Heart right ventricle (tissue), 16 donors: ENCODE results near the gene DNAH3. TPM values are rescaled to one million over a fixed set of nuclear protein-coding genes. Genes with fewer than 3 reads are reported as not detected.

Experiments used
- ATAC-seq, 8 donors: fragments of 200-7000 bp; cut with Tn5 transposase; one replicate each; pipeline ENCODE4 v1.9.1; 2020; ENCODE audit warnings: mild to moderate bottlenecking in 8 of 8, moderate library complexity in 8 of 8, moderate number of reproducible peaks in 1 of 8
- DNase-seq, 2 donors: peaks; one replicate each; pipeline ENCODE4 v3.0.0-alpha.2; 2020
- H3K27ac ChIP-seq, 10 donors: fragments of 200-600 bp; sonication (generic) in 2 of 10; one replicate each; pipeline versions ENCODE4 v1.5.0 to v1.8.0; 2020 to 2022; ENCODE audit warnings: mild to moderate bottlenecking in 3 of 10
- H3K27me3 ChIP-seq, 7 donors: fragments of 200-600 bp; one replicate each; pipeline ENCODE4 v1.8.0; 2021 to 2022; ENCODE audit warnings: mild to moderate bottlenecking in 2 of 7
- H3K36me3 ChIP-seq, 9 donors: fragments of 200-600 bp; sonication (generic) in 1 of 9; one replicate each; pipeline versions ENCODE4 v1.5.0 to v1.8.0; 2020 to 2022; ENCODE audit warnings: mild to moderate bottlenecking in 2 of 9
- H3K4me1 ChIP-seq, 9 donors: fragments of 200-600 bp; sonication (generic) in 1 of 9; one replicate each; pipeline versions ENCODE4 v1.5.0 to v1.8.0; 2020 to 2022; ENCODE audit warnings: mild to moderate bottlenecking in 4 of 9
- H3K4me3 ChIP-seq, 10 donors: fragments of 200-600 bp; sonication (generic) in 2 of 10; one replicate each; pipeline versions ENCODE4 v1.5.0 to v1.8.0; 2020 to 2022; ENCODE audit warnings: mild to moderate bottlenecking in 7 of 10, moderate library complexity in 2 of 10
- H3K9me3 ChIP-seq, 11 donors: fragments of 200-600 bp in 10 of 11; sonication (generic) in 2 of 11; one replicate each; pipeline versions ENCODE4 v1.5.0 to v1.8.0; 2013 to 2022; ENCODE audit warnings: mild to moderate bottlenecking in 2 of 11, control low read depth in 1 of 11, moderate library complexity in 1 of 11
- WGBS, 2 donors: extraction: QIAGEN DNeasy Blood & Tissue Kit; methylation state at CpG; one replicate each; pipeline ENCODE4 v1.1.7; 2013; ENCODE audit warnings: inconsistent platforms in 1 of 2; 5-methylcytosine and 5-hydroxymethylcytosine counted together
- intact Hi-C, 10 donors: fragments of 100-400 bp; cut with DNase I; formaldehyde crosslinking; loops; one replicate each; pipeline versions ENCODE4 v1.11.1 to v1.14.2; 2022
- polyA plus RNA-seq, 2 donors: library from polyadenylated mRNA; stranded (reverse); fragments of 200-250 nt; gene quantifications; one replicate each; pipeline ENCODE4 v1.2.3, GENCODE V29; 2013
- total RNA-seq, 10 donors: library from RNA; stranded (reverse); fragmentation: NEBNext Ultra II Directional in 3 of 10; extraction: Animal tissue kit (Norgen Biotek cat#: 25700) in 3 of 10; gene quantifications; one replicate each; pipeline versions ENCODE4 v1.2.1 to v1.2.4, GENCODE V29; 2021 to 2023
- TF ChIP-seq, protein P1 (sequence below), 9 donors: fragments of 200-600 bp; sonication (generic) in 2 of 9; IDR thresholded peaks; one replicate each; pipeline versions ENCODE4 v1.5.0 to v1.8.0; 2021 to 2022; ENCODE audit warnings: antibody characterized with exemption in 9 of 9, mild to moderate bottlenecking in 5 of 9, moderate library complexity in 1 of 9
- donor health status: Arrhythmogenic right ventricular cardiomyopathy.
- donor health status: ischemic (EF 13 %, LVEDD 7.1; RV severe dilation, severe dysfunction).
- donor health status: healthy with polysubstance abuse.
- donor health status: DM: no; HTN: yes; CAD: no.
- donor health status: DM: no; HTN: no; CAD: no.
- donor health status: ischemic (EF 25% LVEDD 6.9; RV normal size, moderate dysfunction).
- donor health status: ischemic (EF 25% LVEDD 5.7; RV mildly dilated, moderate dysfunction).
- donor health status: healthy.
- donor health status: DM: yes; HTN: yes; CAD: no.
- donor health status: Ischemic cardiomyopathy.
- donor health status: ischemic (EF 35%, LVEDD 5.7; RV mildly dilated, moderate dysfunction).
- donor health status: nonischemic (EF 11% LVEDD 7.7; RV severe dilation, severe dysfunction).
- donor health status: DM: yes; HTN: yes; CAD: no.
- donor health status: PGD.
- donor health status: ischemic (EF 29% LVEDD 5.4; RV normal size, mild dysfunction).
- donor health status: nonischemic (EF 23%, LVEDD 6.1; RV moderate dilation, normal function).

The DNAH3 gene
- total and polyA plus RNA-seq, 12 donors: 0.39 to 3.7 (median 1.0) TPM; not detected in 1

- DNase-seq (no peak), ATAC-seq (no peak)
- Histone ChIP-seq H3K4me3 (no peak overlapping the region), H3K27me3 (no peaks in the 10 kb centered on the region), H3K36me3 (no peaks in the 10 kb centered on the region), H3K4me1 (no peaks in the 10 kb centered on the region), H3K9me3 (no peaks in the 10 kb centered on the region), H3K27ac (no peak overlapping the region)
- TF ChIP-seq, protein P1, sequence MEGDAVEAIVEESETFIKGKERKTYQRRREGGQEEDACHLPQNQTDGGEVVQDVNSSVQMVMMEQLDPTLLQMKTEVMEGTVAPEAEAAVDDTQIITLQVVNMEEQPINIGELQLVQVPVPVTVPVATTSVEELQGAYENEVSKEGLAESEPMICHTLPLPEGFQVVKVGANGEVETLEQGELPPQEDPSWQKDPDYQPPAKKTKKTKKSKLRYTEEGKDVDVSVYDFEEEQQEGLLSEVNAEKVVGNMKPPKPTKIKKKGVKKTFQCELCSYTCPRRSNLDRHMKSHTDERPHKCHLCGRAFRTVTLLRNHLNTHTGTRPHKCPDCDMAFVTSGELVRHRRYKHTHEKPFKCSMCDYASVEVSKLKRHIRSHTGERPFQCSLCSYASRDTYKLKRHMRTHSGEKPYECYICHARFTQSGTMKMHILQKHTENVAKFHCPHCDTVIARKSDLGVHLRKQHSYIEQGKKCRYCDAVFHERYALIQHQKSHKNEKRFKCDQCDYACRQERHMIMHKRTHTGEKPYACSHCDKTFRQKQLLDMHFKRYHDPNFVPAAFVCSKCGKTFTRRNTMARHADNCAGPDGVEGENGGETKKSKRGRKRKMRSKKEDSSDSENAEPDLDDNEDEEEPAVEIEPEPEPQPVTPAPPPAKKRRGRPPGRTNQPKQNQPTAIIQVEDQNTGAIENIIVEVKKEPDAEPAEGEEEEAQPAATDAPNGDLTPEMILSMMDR (IDR thresholded peaks at IDR 0.05): no peak
- intact Hi-C loops: no loop called here
- 78 to 82% methylated on average over 7 of the region's 7 CpGs for WGBS, 2 donors
These were observed 24.1 kb downstream of the DNAH3 start for GRCh38 chr16:21126518-21126917.

DNA sequence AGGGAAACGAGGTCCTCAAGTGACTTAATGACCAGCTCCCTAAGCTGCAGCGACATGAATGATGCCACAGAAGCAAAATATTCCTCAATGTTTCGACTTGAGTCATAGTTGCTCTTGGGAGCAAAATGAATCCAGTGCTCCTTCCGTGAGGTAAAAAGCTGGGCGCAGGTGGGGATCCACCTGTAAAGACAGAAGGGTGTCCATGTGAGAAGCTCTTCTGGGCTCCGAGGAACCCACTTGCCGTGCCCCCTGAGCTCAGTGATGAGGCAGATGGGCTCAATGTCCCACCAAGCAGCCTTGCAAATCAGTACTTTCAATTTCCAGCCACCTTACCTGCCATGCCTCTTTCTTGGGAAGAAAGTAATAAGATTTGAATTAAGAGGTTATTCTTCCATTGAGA lies 25.5 kb downstream of the DNAH3 start:
- H3K4me3 ChIP-seq: no peak overlapping the region
- ATAC-seq: no peak
- TF ChIP-seq, protein P1 (IDR thresholded peaks at IDR 0.05): no peak
- H3K4me1 ChIP-seq: no peaks in the 10 kb centered on the region
- intact Hi-C loops: no loop called here
- DNase-seq: no peak
- 94% methylated on average over 7 of the region's 7 CpGs for WGBS, 2 donors
- H3K27ac ChIP-seq: no peak overlapping the region
- no peaks in the 10 kb centered on the region for H3K36me3 ChIP-seq
- H3K27me3 ChIP-seq: no peaks in the 10 kb centered on the region
- H3K9me3 ChIP-seq: no peaks in the 10 kb centered on the region

GRCh38 chr16:21120976-21121520 lies 29.6 kb downstream of the DNAH3 start:
- TF ChIP-seq, protein P1 (IDR thresholded peaks at IDR 0.05): no peak
- Histone ChIP-seq H3K27ac (no peak overlapping the region), H3K27me3 (no peaks in the 10 kb centered on the region), H3K9me3 (no peaks in the 10 kb centered on the region), H3K4me3 (no peak overlapping the region), H3K36me3 (no peaks in the 10 kb centered on the region), H3K4me1 (peaks cover 0 to 6% (median 0%) of the 10 kb centered on the region in 9 donors)
- DNase-seq: no peak
- no peak for ATAC-seq
- intact Hi-C loops: no loop called here
- WGBS, 2 donors: 60 to 87% methylated on average over 2 of the region's 2 CpGs

- Histone ChIP-seq H3K9me3 (no peaks in the 10 kb centered on the region), H3K4me1 (peaks cover 0 to 7% (median 0%) of the 10 kb centered on the region in 9 donors), H3K4me3 (no peak overlapping the region), H3K27me3 (no peaks in the 10 kb centered on the region), H3K36me3 (no peaks in the 10 kb centered on the region), H3K27ac (no peak overlapping the region)
- WGBS, 2 donors: 77 to 91% methylated on average over 4 of the region's 4 CpGs
- intact Hi-C loops: no loop called here
- no peak for ATAC-seq
- DNase-seq: no peak
- TF ChIP-seq, protein P1 (IDR thresholded peaks at IDR 0.05): no peak
These were observed 33.1 kb downstream of the DNAH3 start for GRCh38 chr16:21117567-21117966.
